ENCODE results near the gene CROT.
"Not testable (repeated sequence)": the region's sequence is repeated elsewhere in the genome, so short reads cannot be mapped to it uniquely, and the experiment has no call there.

Gene CROT

DNA sequence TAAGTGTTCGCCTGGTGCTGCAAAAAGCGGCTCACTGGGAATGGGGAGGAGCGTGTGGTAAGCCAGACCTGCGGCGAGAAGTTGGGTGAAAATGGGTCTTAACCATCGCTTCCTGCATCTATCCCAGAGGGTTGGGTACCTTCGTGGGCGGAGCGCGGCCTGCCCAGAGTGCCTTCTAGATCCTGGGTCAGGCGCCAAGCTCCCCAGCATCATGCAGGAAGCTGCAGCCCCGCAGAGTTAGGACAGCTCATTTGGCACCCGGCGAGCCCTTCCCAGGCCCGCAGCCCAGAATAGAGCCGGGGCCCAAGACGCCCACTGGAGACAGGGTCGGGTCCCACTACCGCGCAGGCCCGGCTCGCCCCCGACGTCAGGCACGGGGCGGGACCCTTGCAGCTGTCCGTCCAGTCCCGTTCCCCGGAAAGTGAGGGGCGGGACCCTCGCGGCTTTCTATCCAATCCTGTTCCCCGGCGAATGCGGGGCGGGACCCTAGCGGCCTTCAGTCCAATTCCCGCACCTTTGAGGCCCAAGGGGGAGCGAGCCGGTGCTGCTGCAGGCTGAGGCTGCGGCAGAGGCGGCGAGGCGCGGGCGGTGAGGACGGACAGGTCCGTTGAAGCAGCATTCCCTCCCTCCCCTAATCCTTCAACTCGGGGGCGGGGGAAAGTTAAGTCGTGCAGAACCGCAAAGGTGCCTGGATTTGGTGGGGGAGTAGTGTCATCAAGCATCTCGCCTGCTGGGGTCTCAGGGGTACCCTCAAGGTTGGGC is at the start of gene CROT:
Gene CROT, plus strand, starts transcription at position 499 of the 762 bp plus-strand sequence. CDS start 3,405 bp downstream, outside the sequence.
- peak; percentile 90 to 97 (median 91) for DNase-seq (ENCODE audit: low read depth in 3 of 3)

- no peak for DNase-seq (ENCODE audit: low read depth in 3 of 3)
These were observed 44.7 kb upstream of the CROT start for GRCh38 chr7:87300756-87301155.

- no peak for DNase-seq (ENCODE audit: low read depth in 3 of 3)
These were observed 34.6 kb upstream of the CROT start for GRCh38 chr7:87310790-87311419.

- peak; percentile 33 to 60 (median 45) for DNase-seq (ENCODE audit: low read depth in 3 of 3)
These were observed 33.1 kb upstream of the CROT start for GRCh38 chr7:87312215-87312865.

DNA sequence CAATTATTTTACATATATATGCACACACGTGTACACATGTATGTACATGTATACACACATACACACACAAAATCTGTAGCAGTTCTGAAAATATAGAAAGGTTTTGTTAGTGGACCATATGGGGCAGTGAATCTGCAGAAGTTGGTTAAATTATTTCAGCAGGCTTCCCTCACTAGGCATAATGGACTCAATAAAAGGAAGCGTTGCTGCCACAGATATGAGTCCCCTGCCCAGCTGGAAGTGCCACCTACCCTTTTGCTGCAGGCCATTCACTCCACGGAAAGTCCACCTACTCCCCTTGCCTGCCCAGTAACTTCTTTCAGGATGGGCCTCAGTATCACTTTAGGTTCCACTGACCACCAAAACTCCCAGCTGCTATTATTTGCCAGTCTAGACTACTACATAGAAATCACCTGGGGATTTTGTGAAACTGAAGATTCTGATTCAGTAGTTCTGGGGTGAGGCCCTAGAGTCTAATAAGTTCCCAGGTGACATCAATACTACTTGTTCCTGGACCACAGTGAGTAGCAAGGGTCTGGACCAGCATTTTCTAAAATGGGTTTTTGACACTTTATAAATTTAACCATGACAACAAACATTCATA is 29.3 kb upstream of the CROT start:
- no peak for DNase-seq (ENCODE audit: low read depth in 3 of 3)

GRCh38 chr7:87316846-87317552 is 28.5 kb upstream of the CROT start:
- DNase-seq (ENCODE audit: low read depth in 3 of 3), result no peak

GRCh38 chr7:87317691-87318245 is 27.7 kb upstream of the CROT start:
- DNase-seq (ENCODE audit: low read depth in 3 of 3), result no peak

GRCh38 chr7:87318741-87319140 is 26.7 kb upstream of the CROT start:
- no peak for DNase-seq (ENCODE audit: low read depth in 3 of 3)

GRCh38 chr7:87319154-87319581 is 26.3 kb upstream of the CROT start:
- not testable (repeated sequence) for DNase-seq (ENCODE audit: low read depth in 3 of 3)

- DNase-seq (ENCODE audit: low read depth in 3 of 3), result no peak
These were observed 22.6 kb upstream of the CROT start for GRCh38 chr7:87322912-87323311.

GRCh38 chr7:87325576-87326370 is 19.7 kb upstream of the CROT start:
- no peak for DNase-seq (ENCODE audit: low read depth in 3 of 3)

DNA sequence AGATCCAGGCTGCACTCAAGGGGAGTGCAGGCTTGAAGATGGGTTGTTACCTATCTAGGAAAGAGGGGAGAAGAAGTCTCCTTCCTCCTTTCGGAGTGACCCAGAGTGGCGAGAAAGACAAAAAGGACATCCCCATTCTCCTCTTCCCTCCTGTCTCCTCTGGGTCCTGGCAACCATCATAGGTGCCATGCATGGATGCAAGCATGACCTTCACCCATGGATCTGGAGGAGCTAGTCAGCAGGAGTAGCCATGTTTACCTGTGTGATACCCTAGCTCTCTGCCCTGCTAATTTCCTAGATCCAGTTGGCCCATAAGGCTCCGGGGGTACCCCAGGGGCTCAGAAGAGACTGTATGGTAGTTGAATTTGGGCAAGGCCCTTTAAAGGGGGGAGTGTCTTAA is 17.2 kb upstream of the CROT start:
- DNase-seq (ENCODE audit: low read depth in 3 of 3), result no peak

GRCh38 chr7:87330316-87330715 is 15.1 kb upstream of the CROT start:
- DNase-seq (ENCODE audit: low read depth in 3 of 3), result no peak

DNA sequence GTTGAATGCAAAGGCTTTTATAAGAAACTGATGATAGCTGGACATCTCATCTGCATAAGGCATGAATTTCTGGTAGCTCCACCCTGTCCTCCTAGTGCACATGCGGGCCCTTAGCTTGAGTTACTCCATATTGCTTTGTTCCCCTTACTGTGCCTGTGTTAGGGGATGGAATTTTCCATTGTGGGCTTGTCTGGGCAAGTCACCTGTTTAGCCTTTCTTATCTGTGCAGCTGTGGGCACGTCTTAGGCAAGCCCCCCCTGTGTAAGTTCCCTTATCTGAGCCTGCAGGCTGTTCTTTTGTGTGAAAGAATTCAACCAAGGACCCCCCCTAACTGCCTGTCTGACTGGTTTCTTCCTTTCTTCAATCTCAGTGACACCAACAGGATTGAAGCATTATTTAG is 14.5 kb upstream of the CROT start:
- DNase-seq (ENCODE audit: low read depth in 3 of 3), result no peak

GRCh38 chr7:87331687-87332252 is 13.7 kb upstream of the CROT start:
- DNase-seq (ENCODE audit: low read depth in 3 of 3), result no peak

GRCh38 chr7:87332321-87332720 is 13.1 kb upstream of the CROT start:
- no peak for DNase-seq (ENCODE audit: low read depth in 3 of 3)

DNA sequence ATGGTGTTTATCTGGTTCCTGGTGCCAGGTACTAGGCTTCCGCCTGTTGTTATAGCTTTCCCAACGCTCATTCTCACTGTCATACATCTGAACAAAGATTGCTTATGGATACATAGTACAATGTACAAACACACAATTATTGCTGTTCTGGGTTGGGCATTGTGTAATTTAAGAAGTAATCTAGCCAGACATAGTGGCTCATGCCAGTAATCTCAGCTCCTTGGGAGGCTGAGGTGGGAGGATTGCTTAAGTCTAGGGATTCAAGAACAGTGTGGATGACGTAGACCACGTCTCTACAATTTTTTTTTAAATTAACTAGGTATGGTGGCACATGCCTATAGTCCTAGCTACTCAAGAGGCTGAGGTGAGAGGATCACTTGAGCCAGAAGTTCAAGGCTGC is 9.3 kb upstream of the CROT start:
- no peak for DNase-seq (ENCODE audit: low read depth in 3 of 3)

GRCh38 chr7:87337331-87337730 is 8.1 kb upstream of the CROT start:
- no peak for DNase-seq (ENCODE audit: low read depth in 3 of 3)

DNA sequence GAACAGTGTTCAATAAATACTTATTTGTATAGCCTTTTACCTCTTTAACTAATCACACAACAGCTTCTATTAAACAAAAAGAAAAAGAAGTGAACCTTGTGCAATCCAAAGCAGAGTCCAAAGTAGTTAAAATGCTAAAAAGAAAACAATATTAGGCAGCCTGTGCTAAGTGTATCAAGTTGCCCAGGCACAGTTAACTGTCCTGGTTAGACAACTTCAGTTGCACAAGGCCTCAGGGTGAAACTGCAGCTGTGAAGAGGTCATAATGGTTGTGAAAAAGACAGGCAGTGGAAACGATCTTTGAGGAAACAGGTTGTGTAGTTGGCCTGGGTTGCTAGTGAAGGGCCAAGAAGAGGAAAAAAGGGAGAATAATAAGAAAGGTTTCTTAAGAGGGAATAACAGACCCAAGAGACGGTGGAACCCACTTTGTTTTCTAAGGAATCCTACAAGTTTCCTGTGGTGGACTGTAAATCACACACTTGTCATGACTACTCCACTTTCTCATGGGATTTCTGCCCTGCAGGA is 6.0 kb upstream of the CROT start:
- no peak for DNase-seq (ENCODE audit: low read depth in 3 of 3)

DNA sequence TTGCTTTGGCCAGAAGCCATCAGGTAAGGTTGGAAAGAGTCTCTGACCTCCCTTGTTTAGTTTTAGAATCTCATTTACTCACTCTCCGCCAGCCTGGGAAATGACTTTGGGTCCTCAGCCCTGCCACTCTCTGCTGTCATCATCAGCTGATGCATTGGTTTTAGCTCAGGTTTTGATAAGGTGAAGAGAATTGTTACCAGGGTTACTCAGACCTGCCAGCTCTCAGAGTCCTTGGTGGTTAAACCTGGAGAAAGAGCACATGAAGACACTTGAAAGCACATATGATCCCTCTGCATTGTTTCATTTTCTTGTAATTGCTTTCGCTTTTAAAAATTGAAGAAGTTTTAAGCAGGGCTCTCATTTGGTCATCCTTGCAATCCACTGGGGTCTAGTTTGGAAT is 4.0 kb upstream of the CROT start:
- no peak for DNase-seq (ENCODE audit: low read depth in 3 of 3)

Data from stimulated activated CD4-positive, alpha-beta T cell treated with anti-CD3 and anti-CD28 coated beads, TNF-alpha, amount 100 ng/mL, for 24 hours (primary cell).